ENCODE data around the gene PRXL2B.
A peak's percentile ranks its signal among the peaks of the same experiment; 100 is the strongest.
"Not testable (repeated sequence)": the region's sequence is repeated elsewhere in the genome, so short reads cannot be mapped to it uniquely, and the experiment has no call there.

Gene PRXL2B

GRCh38 chr1:2586154-2587070 is at the start of gene PRXL2B:
Gene PRXL2B (plus strand): TSS chr1:2586777. CDS start chr1:2586886, 109 bp downstream.
- DNase-seq (ENCODE audit: low spot score) = peak; percentile 99

GRCh38 chr1:2537784-2538115 is 48.8 kb upstream of the PRXL2B start:
- no peak for DNase-seq (ENCODE audit: low spot score)

- DNase-seq (ENCODE audit: low spot score) = no peak
Measured at GRCh38 chr1:2538376-2538775, 48.2 kb upstream of the PRXL2B start.

- DNase-seq (ENCODE audit: low spot score) = no peak
Measured at GRCh38 chr1:2538872-2539271, 47.7 kb upstream of the PRXL2B start.

- no peak for DNase-seq (ENCODE audit: low spot score)
Measured at GRCh38 chr1:2539312-2539907, 47.2 kb upstream of the PRXL2B start.

GRCh38 chr1:2540816-2541492 is 45.6 kb upstream of the PRXL2B start:
- DNase-seq (ENCODE audit: low spot score) = no peak

GRCh38 chr1:2541619-2542245 is 44.8 kb upstream of the PRXL2B start:
- DNase-seq (ENCODE audit: low spot score) = peak; percentile 58

- DNase-seq (ENCODE audit: low spot score) = no peak
Measured at GRCh38 chr1:2542246-2542915, 44.2 kb upstream of the PRXL2B start.

- DNase-seq (ENCODE audit: low spot score) = no peak
Measured at GRCh38 chr1:2543543-2544092, 43.0 kb upstream of the PRXL2B start.

- DNase-seq (ENCODE audit: low spot score) = no peak
Measured at GRCh38 chr1:2544093-2544874, 42.3 kb upstream of the PRXL2B start.

- DNase-seq (ENCODE audit: low spot score) = no peak
Measured at GRCh38 chr1:2544875-2545640, 41.5 kb upstream of the PRXL2B start.

- DNase-seq (ENCODE audit: low spot score) = peak; percentile 87
Measured at GRCh38 chr1:2545754-2546514, 40.6 kb upstream of the PRXL2B start.

- peak; percentile 93 for DNase-seq (ENCODE audit: low spot score)
Measured at GRCh38 chr1:2546515-2547209, 39.9 kb upstream of the PRXL2B start.

- no peak for DNase-seq (ENCODE audit: low spot score)
Measured at GRCh38 chr1:2547210-2548067, 39.1 kb upstream of the PRXL2B start.

GRCh38 chr1:2548068-2548589 is 38.4 kb upstream of the PRXL2B start:
- peak; percentile 87 for DNase-seq (ENCODE audit: low spot score)

GRCh38 chr1:2549367-2550029 is 37.1 kb upstream of the PRXL2B start:
- DNase-seq (ENCODE audit: low spot score) = not testable (repeated sequence)
